ENCODE results near the gene SMIM35.
"Not testable (repeated sequence)": the region's sequence is repeated elsewhere in the genome, so short reads cannot be mapped to it uniquely, and the experiment has no call there.

SMIM35 gene

GRCh38 chr11:118009864-118010737 lies 76.7 kb downstream of the SMIM35 start:
- Histone ChIP-seq H3F3A (ENCODE audit: insufficient read depth, low read length) (no peaks in the 10 kb centered on the region), H3K9ac (ENCODE audit: low read length) (peak overlapping the region; percentile 36; the same call in 1 of the 2 replicates)

DNA sequence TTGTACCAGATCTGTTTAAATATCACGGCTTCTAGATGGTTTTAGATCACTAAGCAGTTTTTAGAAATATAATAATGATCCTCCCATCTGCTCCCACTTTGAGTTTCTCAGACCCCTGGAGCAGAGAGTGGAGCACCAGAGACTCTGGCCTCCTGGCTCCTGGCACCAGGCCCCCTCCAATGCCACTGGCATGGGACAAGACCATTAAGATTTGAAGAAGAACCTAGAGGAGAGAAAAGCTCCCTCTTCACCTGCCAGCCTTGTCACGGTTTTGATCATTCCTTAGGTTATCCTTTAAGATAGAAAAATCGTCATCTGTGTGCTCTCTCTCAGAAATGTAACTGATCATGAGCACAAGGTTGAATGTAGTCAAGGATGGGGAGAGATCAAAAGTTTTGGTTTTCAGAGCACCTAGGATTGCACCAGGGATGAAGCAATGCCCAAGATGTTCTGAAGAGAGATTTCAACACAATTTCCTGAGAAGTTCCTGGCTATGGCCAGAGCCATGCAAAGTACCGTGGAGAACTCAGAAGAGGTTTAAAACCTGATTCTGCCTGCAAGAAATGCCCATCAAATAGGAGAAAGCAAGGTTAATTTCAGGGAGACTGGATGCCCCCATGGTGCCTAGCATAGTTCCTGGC lies 78.4 kb downstream of the SMIM35 start:
- no peaks in the 10 kb centered on the region for H3K36me3 ChIP-seq (ENCODE audit: insufficient read depth, low read length)
- peak overlapping the region; percentile 30; the same call in 1 of the 2 replicates for H3K9ac ChIP-seq (ENCODE audit: low read length)
- no peaks in the 10 kb centered on the region for H3K9me2 ChIP-seq (ENCODE audit: low read depth, low read length)
- H3K9me3 ChIP-seq (ENCODE audit: low read length), result no peaks in the 10 kb centered on the region
- no peak overlapping the region for H2AFZ ChIP-seq (ENCODE audit: low read length)
- no peak overlapping the region; the same call in 1 of the 2 replicates for H3K4me2 ChIP-seq (ENCODE audit: low read length)
- H3K27ac ChIP-seq (ENCODE audit: low read depth, low read length, poor library complexity, severe bottlenecking), result peak overlapping the region; percentile 94
- no peaks in the 10 kb centered on the region for H3F3A ChIP-seq (ENCODE audit: insufficient read depth, low read length)
- H3K79me2 ChIP-seq (ENCODE audit: insufficient read depth, low read length), result no peaks in the 10 kb centered on the region
- no peak overlapping the region for H3K4me3 ChIP-seq (ENCODE audit: low read depth, low read length, poor library complexity, severe bottlenecking)
- TF ChIP-seq EZH2 (IDR thresholded peaks at IDR 0.05; ENCODE audit: borderline replicate concordance, low read length), result no peak
- TF ChIP-seq, protein P1, sequence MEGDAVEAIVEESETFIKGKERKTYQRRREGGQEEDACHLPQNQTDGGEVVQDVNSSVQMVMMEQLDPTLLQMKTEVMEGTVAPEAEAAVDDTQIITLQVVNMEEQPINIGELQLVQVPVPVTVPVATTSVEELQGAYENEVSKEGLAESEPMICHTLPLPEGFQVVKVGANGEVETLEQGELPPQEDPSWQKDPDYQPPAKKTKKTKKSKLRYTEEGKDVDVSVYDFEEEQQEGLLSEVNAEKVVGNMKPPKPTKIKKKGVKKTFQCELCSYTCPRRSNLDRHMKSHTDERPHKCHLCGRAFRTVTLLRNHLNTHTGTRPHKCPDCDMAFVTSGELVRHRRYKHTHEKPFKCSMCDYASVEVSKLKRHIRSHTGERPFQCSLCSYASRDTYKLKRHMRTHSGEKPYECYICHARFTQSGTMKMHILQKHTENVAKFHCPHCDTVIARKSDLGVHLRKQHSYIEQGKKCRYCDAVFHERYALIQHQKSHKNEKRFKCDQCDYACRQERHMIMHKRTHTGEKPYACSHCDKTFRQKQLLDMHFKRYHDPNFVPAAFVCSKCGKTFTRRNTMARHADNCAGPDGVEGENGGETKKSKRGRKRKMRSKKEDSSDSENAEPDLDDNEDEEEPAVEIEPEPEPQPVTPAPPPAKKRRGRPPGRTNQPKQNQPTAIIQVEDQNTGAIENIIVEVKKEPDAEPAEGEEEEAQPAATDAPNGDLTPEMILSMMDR (IDR thresholded peaks at IDR 0.05; ENCODE audit: low read length), result no peak
- H3K4me1 ChIP-seq (ENCODE audit: insufficient read depth, low read length, severe bottlenecking), result peaks cover 63% of the 10 kb centered on the region
- no peaks in the 10 kb centered on the region for H3K27me3 ChIP-seq (ENCODE audit: insufficient read depth, low read length)
- no peaks in the 10 kb centered on the region for H4K20me1 ChIP-seq (ENCODE audit: insufficient read depth, low read length)

More at GRCh38 chr11:118009864-118010737, 76.7 kb downstream of the SMIM35 start:
- H3K27me3 ChIP-seq (ENCODE audit: insufficient read depth, low read length), result no peaks in the 10 kb centered on the region
- no peak overlapping the region for H2AFZ ChIP-seq (ENCODE audit: low read length)
- H3K4me2 ChIP-seq (ENCODE audit: low read length), result peak overlapping the region; percentile 34; the same call in 1 of the 2 replicates
- H3K4me1 ChIP-seq (ENCODE audit: insufficient read depth, low read length, severe bottlenecking), result peaks cover 63% of the 10 kb centered on the region
- H3K27ac ChIP-seq (ENCODE audit: low read depth, low read length, poor library complexity, severe bottlenecking), result peak overlapping the region; percentile 94
- no peaks in the 10 kb centered on the region for H3K9me3 ChIP-seq (ENCODE audit: low read length)
- H3K36me3 ChIP-seq (ENCODE audit: insufficient read depth, low read length), result no peaks in the 10 kb centered on the region
- H4K20me1 ChIP-seq (ENCODE audit: insufficient read depth, low read length), result no peaks in the 10 kb centered on the region
- TF ChIP-seq EZH2 (IDR thresholded peaks at IDR 0.05; ENCODE audit: borderline replicate concordance, low read length), result no peak
- TF ChIP-seq, protein P1 (IDR thresholded peaks at IDR 0.05; ENCODE audit: low read length), result no peak
- no peaks in the 10 kb centered on the region for H3K9me2 ChIP-seq (ENCODE audit: low read depth, low read length)
- no peaks in the 10 kb centered on the region for H3K79me2 ChIP-seq (ENCODE audit: insufficient read depth, low read length)
- peak overlapping the region; percentile 23 for H3K4me3 ChIP-seq (ENCODE audit: low read depth, low read length, poor library complexity, severe bottlenecking)

DNA sequence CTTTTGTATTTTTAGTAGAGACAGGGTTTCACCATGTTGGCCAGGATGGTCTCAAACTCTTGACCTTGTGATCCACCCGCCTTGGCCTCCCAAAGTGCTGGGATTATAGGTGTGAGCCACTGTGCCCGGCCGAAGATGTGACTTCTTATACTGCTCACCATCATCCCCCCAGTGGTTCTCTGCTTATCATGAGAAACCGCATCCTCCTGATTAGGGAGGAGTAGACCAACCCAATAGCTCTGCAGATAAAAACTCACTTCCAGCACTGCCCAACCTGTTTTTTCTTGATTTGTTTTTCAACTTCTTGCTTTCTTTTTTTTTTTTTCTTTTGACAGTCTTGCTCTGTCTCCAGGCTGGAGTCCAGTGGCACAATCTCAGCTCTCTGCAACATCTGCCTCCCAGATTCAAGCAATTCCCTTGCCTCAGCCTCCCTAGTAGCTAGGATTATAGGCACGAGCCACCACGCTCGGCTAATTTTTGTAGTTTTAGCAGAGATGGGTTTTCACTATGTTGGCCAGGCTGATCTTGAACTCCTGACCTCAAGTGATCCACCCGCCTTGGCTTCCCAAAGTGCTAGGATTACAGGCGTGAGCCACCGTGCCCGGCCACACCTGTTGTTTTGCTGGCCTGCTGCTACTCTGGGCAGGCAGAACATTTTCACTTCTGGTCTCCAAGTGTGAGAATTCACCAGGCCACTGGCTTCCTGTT lies 79.0 kb downstream of the SMIM35 start:
- H3K9me2 ChIP-seq (ENCODE audit: low read depth, low read length); H4K20me1 ChIP-seq (ENCODE audit: insufficient read depth, low read length); H3K9me3 ChIP-seq (ENCODE audit: low read length); H3F3A ChIP-seq (ENCODE audit: insufficient read depth, low read length); H3K27me3 ChIP-seq (ENCODE audit: insufficient read depth, low read length); H3K79me2 ChIP-seq (ENCODE audit: insufficient read depth, low read length); H3K4me3 ChIP-seq (ENCODE audit: low read depth, low read length, poor library complexity, severe bottlenecking); H3K36me3 ChIP-seq (ENCODE audit: insufficient read depth, low read length); H3K9ac ChIP-seq (ENCODE audit: low read length); H2AFZ ChIP-seq (ENCODE audit: low read length); H3K4me2 ChIP-seq (ENCODE audit: low read length): not testable (repeated sequence)
- peak overlapping the region; percentile 94 for H3K27ac ChIP-seq (ENCODE audit: low read depth, low read length, poor library complexity, severe bottlenecking)
- H3K4me1 ChIP-seq (ENCODE audit: insufficient read depth, low read length, severe bottlenecking), result peaks cover 69% of the 10 kb centered on the region
